ENCODE results near the gene GP1BA.

DNA sequence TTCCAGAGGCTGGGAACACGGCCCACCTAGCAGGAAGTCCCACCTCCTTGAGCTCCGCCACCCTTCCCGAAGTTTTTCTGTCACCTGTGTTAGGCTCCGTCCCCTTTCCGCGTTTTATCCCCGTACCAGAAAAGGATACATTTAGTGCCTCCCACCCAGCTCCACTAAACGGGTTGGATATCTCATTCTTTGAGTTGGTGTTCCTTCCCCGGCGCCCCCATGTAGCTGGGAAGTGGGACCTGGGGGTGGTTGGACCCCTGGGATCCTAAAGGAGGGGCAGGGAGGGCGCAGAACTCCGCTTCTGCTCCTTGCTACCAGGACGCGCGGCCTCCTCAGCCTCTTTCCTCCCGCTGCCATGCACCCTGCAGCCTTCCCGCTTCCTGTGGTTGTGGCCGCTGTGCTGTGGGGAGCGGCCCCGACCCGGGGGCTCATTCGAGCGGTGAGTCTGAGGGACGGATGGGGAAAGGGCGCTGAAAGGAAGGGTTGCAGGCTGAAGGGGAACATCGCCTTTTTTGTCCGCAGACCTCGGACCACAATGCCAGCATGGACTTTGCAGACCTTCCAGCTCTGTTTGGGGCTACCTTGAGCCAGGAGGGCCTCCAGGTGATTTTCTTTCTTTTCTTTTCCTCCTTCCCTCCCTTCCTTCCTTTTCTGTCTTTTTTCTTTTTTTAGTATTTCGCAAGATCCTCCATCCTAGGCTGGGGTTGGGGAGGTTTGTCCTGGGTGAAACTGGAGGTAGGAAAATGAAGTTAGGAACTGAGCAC is 8.7 kb downstream of the GP1BA start:
- TF ChIP-seq EZH2 (IDR thresholded peaks at IDR 0.05; ENCODE audit: borderline replicate concordance, insufficient read depth, low read depth, low read length, poor library complexity, severe bottlenecking) = no peak
- TF ChIP-seq, protein P1, sequence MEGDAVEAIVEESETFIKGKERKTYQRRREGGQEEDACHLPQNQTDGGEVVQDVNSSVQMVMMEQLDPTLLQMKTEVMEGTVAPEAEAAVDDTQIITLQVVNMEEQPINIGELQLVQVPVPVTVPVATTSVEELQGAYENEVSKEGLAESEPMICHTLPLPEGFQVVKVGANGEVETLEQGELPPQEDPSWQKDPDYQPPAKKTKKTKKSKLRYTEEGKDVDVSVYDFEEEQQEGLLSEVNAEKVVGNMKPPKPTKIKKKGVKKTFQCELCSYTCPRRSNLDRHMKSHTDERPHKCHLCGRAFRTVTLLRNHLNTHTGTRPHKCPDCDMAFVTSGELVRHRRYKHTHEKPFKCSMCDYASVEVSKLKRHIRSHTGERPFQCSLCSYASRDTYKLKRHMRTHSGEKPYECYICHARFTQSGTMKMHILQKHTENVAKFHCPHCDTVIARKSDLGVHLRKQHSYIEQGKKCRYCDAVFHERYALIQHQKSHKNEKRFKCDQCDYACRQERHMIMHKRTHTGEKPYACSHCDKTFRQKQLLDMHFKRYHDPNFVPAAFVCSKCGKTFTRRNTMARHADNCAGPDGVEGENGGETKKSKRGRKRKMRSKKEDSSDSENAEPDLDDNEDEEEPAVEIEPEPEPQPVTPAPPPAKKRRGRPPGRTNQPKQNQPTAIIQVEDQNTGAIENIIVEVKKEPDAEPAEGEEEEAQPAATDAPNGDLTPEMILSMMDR (IDR thresholded peaks at IDR 0.05) = no peak

Measured in B cell (primary cell).